PC-3 (cell line): ENCODE data around the gene SPC24.

ENCODE experiments used
- CTCF ChIP-seq: fragments of 300-600 bp; sonication (generic); conservative IDR thresholded peaks from 2 replicates; pipeline ENCODE4 v1.5.1; 2017; ENCODE audit warnings: antibody characterized with exemption, low read depth, mild to moderate bottlenecking, low read length
- EZH2 ChIP-seq: fragments of 300-600 bp; sonication (generic); IDR thresholded peaks from one replicate; pipeline ENCODE4 v1.6.1; 2017; ENCODE audit warnings: antibody characterized with exemption, mild to moderate bottlenecking, low read length; ENCODE audit not compliant: unreplicated experiment

- TF ChIP-seq CTCF: peak; percentile 90
- TF ChIP-seq EZH2: no peak
Observed at GRCh38 chr19:11203194-11204075, 47.9 kb upstream of the SPC24 start.
